ENCODE measurements around the gene C8G.

Gene C8G

GRCh38 chr9:136955202-136955942 is 10.3 kb downstream of the C8G start:
- no peak for DNase-seq

- DNase-seq: no peak
These were observed 10.9 kb downstream of the C8G start for GRCh38 chr9:136955943-136956335.

GRCh38 chr9:136956604-136957003 is 11.6 kb downstream of the C8G start:
- DNase-seq: no peak

- DNase-seq: no peak
These were observed 12.4 kb downstream of the C8G start for GRCh38 chr9:136957461-136957860.

- no peak for DNase-seq
These were observed 12.9 kb downstream of the C8G start for GRCh38 chr9:136957901-136958300.

GRCh38 chr9:136958473-136958872 is 13.4 kb downstream of the C8G start:
- no peak for DNase-seq

GRCh38 chr9:136958898-136959850 is 14.1 kb downstream of the C8G start:
- DNase-seq: no peak

- DNase-seq: no peak
These were observed 15.3 kb downstream of the C8G start for GRCh38 chr9:136960212-136960937.

GRCh38 chr9:136960938-136961275 is 15.9 kb downstream of the C8G start:
- DNase-seq: no peak

- DNase-seq: no peak
These were observed 16.4 kb downstream of the C8G start for GRCh38 chr9:136961279-136962065.

GRCh38 chr9:136962163-136962562 is 17.1 kb downstream of the C8G start:
- DNase-seq: no peak

- no peak for DNase-seq
These were observed 17.7 kb downstream of the C8G start for GRCh38 chr9:136962701-136963248.

- DNase-seq: no peak
These were observed 18.3 kb downstream of the C8G start for GRCh38 chr9:136963341-136963740.

- no peak for DNase-seq
These were observed 18.7 kb downstream of the C8G start for GRCh38 chr9:136963751-136964150.

- DNase-seq: no peak
These were observed 19.2 kb downstream of the C8G start for GRCh38 chr9:136964171-136964689.

GRCh38 chr9:136964833-136965422 is 19.9 kb downstream of the C8G start:
- no peak for DNase-seq

- DNase-seq: no peak
These were observed 20.9 kb downstream of the C8G start for GRCh38 chr9:136965771-136966484.

GRCh38 chr9:136968333-136969127 is 23.5 kb downstream of the C8G start:
- DNase-seq: no peak

- DNase-seq: no peak
These were observed 24.1 kb downstream of the C8G start for GRCh38 chr9:136969150-136969549.

- DNase-seq: no peak
These were observed 24.7 kb downstream of the C8G start for GRCh38 chr9:136969774-136970173.
